Caco-2 (cell line): ENCODE data around the gene ATP5PD. TPM values are rescaled to one million over a fixed set of nuclear protein-coding genes. Genes with fewer than 3 reads are reported as not detected.

Source experiments
- BruUV-seq: library from RNA; stranded (reverse); fragments of 400-500 nt; replicated peaks from 2 replicates; lab custom pipeline; 2021; lab: Mats Ljungman, UMichigan
- CTCF ChIA-PET: fragments of 300-600 bp; sonication (Branson Sonifier 250); formaldehyde crosslinking; loops from one replicate; lab custom pipeline; 2022; ENCODE audit warnings: antibody characterized with exemption; lab: Charles Lee
- POLR2A ChIA-PET: fragments of 300-600 bp; sonication (Branson Sonifier 250); formaldehyde crosslinking; loops from one replicate; lab custom pipeline; 2022; ENCODE audit warnings: antibody characterized with exemption; lab: Charles Lee
- DNase-seq, 2 experiments: peaks; one replicate each; pipeline versions ENCODE4 v3.0.0 to v3.0.0-alpha.2; 2020 to 2022
- H3K27me3 ChIP-seq: replicated peaks from 2 replicates; pipeline ENCODE4 v1.6.0; 2011; ENCODE audit warnings: low read length; ENCODE audit not compliant: control insufficient read depth, insufficient read depth
- H3K36me3 ChIP-seq: 2 replicates; pipeline ENCODE4 v1.5.1; 2011; ENCODE audit warnings: low read length; ENCODE audit not compliant: control insufficient read depth, insufficient read depth
- H3K4me1 ChIP-seq: fragments of 250-450 bp; sonication (Bioruptor Pico); 2 replicates; pipeline ENCODE4 v1.5.1; 2020; ENCODE audit warnings: mild to moderate bottlenecking
- H3K4me3 ChIP-seq: 2 replicates; pipeline ENCODE4 v1.5.1; 2011; ENCODE audit warnings: low read depth, mild to moderate bottlenecking, control low read depth, low read length
- H3K9me3 ChIP-seq: fragments of 250-450 bp; sonication (Bioruptor Pico); 2 replicates; pipeline ENCODE4 v1.5.1; 2020; ENCODE audit warnings: mild to moderate bottlenecking, moderate library complexity
- H3K27ac Mint-ChIP-seq: one replicate; pipeline ENCODE4 v1.8.0; 2022; ENCODE audit warnings: mixed read lengths; ENCODE audit not compliant: unreplicated experiment
- H3K27me3 Mint-ChIP-seq: one replicate; pipeline ENCODE4 v1.8.0; 2022; ENCODE audit warnings: mixed read lengths; ENCODE audit not compliant: insufficient read depth, unreplicated experiment
- H3K36me3 Mint-ChIP-seq: one replicate; pipeline ENCODE4 v1.8.0; 2022; ENCODE audit warnings: mild to moderate bottlenecking, mixed read lengths; ENCODE audit not compliant: insufficient read depth, unreplicated experiment
- H3K4me1 Mint-ChIP-seq: one replicate; pipeline ENCODE4 v1.8.0; 2022; ENCODE audit warnings: low read depth, mixed read lengths; ENCODE audit not compliant: unreplicated experiment
- H3K4me3 Mint-ChIP-seq: one replicate; pipeline ENCODE4 v1.8.0; 2022; ENCODE audit warnings: mild to moderate bottlenecking, moderate library complexity, mixed read lengths; ENCODE audit not compliant: unreplicated experiment
- H3K9me3 Mint-ChIP-seq: one replicate; pipeline ENCODE4 v1.8.0; 2022; ENCODE audit warnings: mixed read lengths; ENCODE audit not compliant: unreplicated experiment
- CTCF ChIP-seq, 2 experiments: fragments of 200-600 bp in 1 of 2; IDR thresholded peaks; 1 replicate in 1 of 2; 2 replicates in 1 of 2; pipeline versions ENCODE4 v1.5.1 to v1.8.0; 2011 to 2022; ENCODE audit warnings: antibody characterized with exemption in 1 of 2, control low read depth in 1 of 2, inconsistent platforms in 1 of 2, low read depth in 1 of 2, low read length in 1 of 2, mild to moderate bottlenecking in 1 of 2, moderate library complexity in 1 of 2; ENCODE audit not compliant: insufficient read depth in 1 of 2, severe bottlenecking in 1 of 2, unreplicated experiment in 1 of 2
- intact Hi-C: fragments of 100-400 bp; cut with micrococcal nuclease; formaldehyde crosslinking; loops from one replicate; pipeline ENCODE4 v1.10.0; 2022; ENCODE audit not compliant: unreplicated experiment
- total RNA-seq: library from RNA; stranded (reverse); gene quantifications from 2 replicates; pipeline ENCODE4 v1.2.3, GENCODE V29; 2022

The ATP5PD gene
- total RNA-seq, 1 experiment from 2014 or later, result 316 TPM

GRCh38 chr17:75003070-75003956 lies 43.5 kb downstream of the ATP5PD start:
- H3K36me3 Mint-ChIP-seq, result peaks cover 42% of the 10 kb centered on the region
- TF ChIP-seq CTCF (IDR thresholded peaks at IDR 0.05; ENCODE audit: insufficient read depth in 1 of 2, low read depth in 1 of 2, low read length in 1 of 2, severe bottlenecking in 1 of 2, unreplicated experiment in 1 of 2), result no peak
- Histone ChIP-seq H3K4me3 (no peak overlapping the region), H3K4me1 (no peaks in the 10 kb centered on the region), H3K27me3 (no peaks in the 10 kb centered on the region), H3K36me3 (peaks cover 2% of the 10 kb centered on the region), H3K9me3 (no peaks in the 10 kb centered on the region)
- H3K27me3 Mint-ChIP-seq, result no peaks in the 10 kb centered on the region
- no TSS peak for BruUV-seq
- no peaks in the 10 kb centered on the region for H3K4me1 Mint-ChIP-seq
- CTCF ChIA-PET, result interaction anchor here (1.4 kb wide), 1 partner anchor 79 kb away, joined by 4 read pairs; the partner anchor contains the start of gene OTOP2
- DNase-seq, result no peak
- intact Hi-C loops, result no loop called here
- POLR2A ChIA-PET, result interaction anchor here (0.6 kb wide), 1 partner anchor 11 kb away, joined by 8 read pairs; no protein-coding TSS in a partner anchor
- H3K4me3 Mint-ChIP-seq, result no peak overlapping the region
- no peaks in the 10 kb centered on the region for H3K9me3 Mint-ChIP-seq
- no peak overlapping the region for H3K27ac Mint-ChIP-seq

- intact Hi-C loops, result no loop called here
- Mint-ChIP-seq H3K27ac (no peak overlapping the region), H3K9me3 (no peaks in the 10 kb centered on the region), H3K36me3 (peaks cover 45% of the 10 kb centered on the region), H3K27me3 (no peaks in the 10 kb centered on the region), H3K4me3 (no peak overlapping the region), H3K4me1 (no peaks in the 10 kb centered on the region)
- no TSS peak for BruUV-seq
- ChIA-PET CTCF (no interaction called here), POLR2A (interaction anchor here (0.6 kb wide), 1 partner anchor 10 kb away, joined by 8 read pairs; no protein-coding TSS in a partner anchor)
- Histone ChIP-seq H3K9me3 (no peaks in the 10 kb centered on the region), H3K36me3 (peaks cover 2% of the 10 kb centered on the region), H3K27me3 (no peaks in the 10 kb centered on the region), H3K4me3 (no peak overlapping the region), H3K4me1 (no peaks in the 10 kb centered on the region)
- no peak for TF ChIP-seq CTCF (IDR thresholded peaks at IDR 0.05; ENCODE audit: insufficient read depth in 1 of 2, low read depth in 1 of 2, low read length in 1 of 2, severe bottlenecking in 1 of 2, unreplicated experiment in 1 of 2)
- no peak for DNase-seq
Observed at GRCh38 chr17:75001915-75002843, 44.6 kb downstream of the ATP5PD start.

- H3K27ac Mint-ChIP-seq, result no peak overlapping the region
- H3K27me3 Mint-ChIP-seq, result no peaks in the 10 kb centered on the region
- DNase-seq, result no peak
- H3K36me3 Mint-ChIP-seq, result peaks cover 53% of the 10 kb centered on the region
- no peak overlapping the region for H3K4me3 Mint-ChIP-seq
- no peaks in the 10 kb centered on the region for H3K9me3 Mint-ChIP-seq
- CTCF ChIA-PET, result interaction anchor here (0.7 to 1.1 kb wide), 2 partner anchors 32 to 38 kb away, joined by 3 read pairs; no protein-coding TSS in a partner anchor
- Histone ChIP-seq H3K27me3 (no peaks in the 10 kb centered on the region), H3K4me3 (no peak overlapping the region), H3K4me1 (peaks cover 7% of the 10 kb centered on the region), H3K36me3 (peaks cover 2% of the 10 kb centered on the region), H3K9me3 (no peaks in the 10 kb centered on the region)
- intact Hi-C loops, result no loop called here
- BruUV-seq, result no TSS peak
- TF ChIP-seq CTCF (IDR thresholded peaks at IDR 0.05; ENCODE audit: insufficient read depth in 1 of 2, low read depth in 1 of 2, low read length in 1 of 2, severe bottlenecking in 1 of 2, unreplicated experiment in 1 of 2), result no peak
- peaks cover 1% of the 10 kb centered on the region for H3K4me1 Mint-ChIP-seq
- POLR2A ChIA-PET, result interaction anchor here (1.7 kb wide), 1 partner anchor 13 kb away, joined by 7 read pairs; the partner anchor contains the start of gene MRPL58
Observed at GRCh38 chr17:74999523-74999922, 47.2 kb downstream of the ATP5PD start.
